ENCODE measurements around the gene XPO5. TPM values are rescaled to one million over a fixed set of nuclear protein-coding genes. Genes with fewer than 3 reads are reported as not detected.

Gene XPO5
- polyA plus RNA-seq, 1 experiment: 37.7 TPM

- no peaks in the 10 kb centered on the region for H3K27me3 ChIP-seq (ENCODE audit: control insufficient read depth, insufficient read depth, low read length)
- CTCF ChIA-PET: no interaction called here
- no peak for DNase-seq (ENCODE audit: low read depth)
- POLR2A ChIA-PET: no interaction called here
- H3K4me3 ChIP-seq (ENCODE audit: low read depth, low read length): no peak overlapping the region
- TF ChIP-seq, protein P1, sequence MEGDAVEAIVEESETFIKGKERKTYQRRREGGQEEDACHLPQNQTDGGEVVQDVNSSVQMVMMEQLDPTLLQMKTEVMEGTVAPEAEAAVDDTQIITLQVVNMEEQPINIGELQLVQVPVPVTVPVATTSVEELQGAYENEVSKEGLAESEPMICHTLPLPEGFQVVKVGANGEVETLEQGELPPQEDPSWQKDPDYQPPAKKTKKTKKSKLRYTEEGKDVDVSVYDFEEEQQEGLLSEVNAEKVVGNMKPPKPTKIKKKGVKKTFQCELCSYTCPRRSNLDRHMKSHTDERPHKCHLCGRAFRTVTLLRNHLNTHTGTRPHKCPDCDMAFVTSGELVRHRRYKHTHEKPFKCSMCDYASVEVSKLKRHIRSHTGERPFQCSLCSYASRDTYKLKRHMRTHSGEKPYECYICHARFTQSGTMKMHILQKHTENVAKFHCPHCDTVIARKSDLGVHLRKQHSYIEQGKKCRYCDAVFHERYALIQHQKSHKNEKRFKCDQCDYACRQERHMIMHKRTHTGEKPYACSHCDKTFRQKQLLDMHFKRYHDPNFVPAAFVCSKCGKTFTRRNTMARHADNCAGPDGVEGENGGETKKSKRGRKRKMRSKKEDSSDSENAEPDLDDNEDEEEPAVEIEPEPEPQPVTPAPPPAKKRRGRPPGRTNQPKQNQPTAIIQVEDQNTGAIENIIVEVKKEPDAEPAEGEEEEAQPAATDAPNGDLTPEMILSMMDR (IDR thresholded peaks at IDR 0.05; ENCODE audit: insufficient read depth, low read depth, low read length): no peak
- peaks cover 24% of the 10 kb centered on the region for H3K36me3 ChIP-seq (ENCODE audit: control insufficient read depth, insufficient read depth, low read length)
Observed at GRCh38 chr6:43520097-43520496, 55.7 kb downstream of the XPO5 start.

- H3K36me3 ChIP-seq (ENCODE audit: control insufficient read depth, insufficient read depth, low read length): peaks cover 31% of the 10 kb centered on the region
- CTCF ChIA-PET: interaction anchor here (0.9 to 1.4 kb wide), 2 partner anchors 21 to 255 kb away, joined by 3 read pairs; no protein-coding TSS in a partner anchor
- H3K4me3 ChIP-seq (ENCODE audit: low read depth, low read length): peak overlapping the region; percentile 92
- H3K27me3 ChIP-seq (ENCODE audit: control insufficient read depth, insufficient read depth, low read length): no peaks in the 10 kb centered on the region
- POLR2A ChIA-PET: interaction anchor here (0.9 kb wide), 1 partner anchor 158 kb away, joined by 3 read pairs; no protein-coding TSS in a partner anchor
- DNase-seq (ENCODE audit: low read depth): no peak
- TF ChIP-seq, protein P1 (IDR thresholded peaks at IDR 0.05; ENCODE audit: insufficient read depth, low read depth, low read length): no peak
Observed at GRCh38 chr6:43517505-43518357, 58.1 kb downstream of the XPO5 start.

DNA sequence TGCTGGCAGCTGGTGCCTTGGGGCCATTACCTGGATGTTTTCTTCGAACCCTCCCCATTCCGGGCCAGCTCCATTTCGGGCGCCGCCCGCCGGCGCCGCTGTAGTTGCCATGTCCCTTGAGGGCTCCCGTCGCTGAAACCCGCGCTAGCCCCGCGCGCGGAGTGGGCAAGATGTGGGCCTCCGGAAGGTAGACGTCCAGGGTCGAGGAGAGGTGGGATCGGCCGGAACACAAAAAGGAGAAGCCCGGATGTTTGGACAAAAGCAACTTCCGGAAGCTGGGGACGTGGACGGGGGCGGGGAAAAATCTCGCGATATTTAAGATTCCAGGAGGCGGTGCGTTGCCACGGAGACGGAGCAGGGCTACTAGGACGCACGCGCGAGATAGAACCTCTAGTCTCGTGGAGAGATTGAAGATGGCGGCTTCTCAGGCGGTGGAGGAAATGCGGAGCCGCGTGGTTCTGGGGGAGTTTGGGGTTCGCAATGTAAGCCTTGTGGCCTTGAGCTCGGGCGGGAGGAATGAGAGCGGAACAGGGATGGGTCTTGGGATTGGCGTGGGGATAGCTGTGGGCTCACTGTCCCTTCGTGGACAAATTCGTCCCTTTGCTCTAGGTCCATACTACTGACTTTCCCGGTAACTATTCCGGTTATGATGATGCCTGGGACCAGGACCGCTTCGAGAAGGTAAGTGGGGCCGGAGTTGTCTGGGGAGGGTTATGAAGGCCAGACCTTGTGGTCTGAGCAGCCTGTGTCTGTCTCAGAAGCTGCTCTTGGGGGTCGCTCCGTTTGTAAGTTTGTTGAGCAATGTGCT is 58.9 kb downstream of the XPO5 start, which contains the start of the genes POLR1C and YIPF3:
TSS of gene POLR1C (plus strand) at position 393 of the 808 bp plus-strand sequence. CDS start at position 414, 21 bp downstream.
TSS of gene YIPF3 (minus strand) at position 230 of the 808 bp plus-strand sequence. CDS start at position 111, 119 bp downstream.
- Histone ChIP-seq H3K4me3 (ENCODE audit: low read depth, low read length) (peak within 1 kb of the TSS; percentile 92), H3K27me3 (ENCODE audit: control insufficient read depth, insufficient read depth, low read length) (no peaks in the 10 kb centered on the region), H3K36me3 (ENCODE audit: control insufficient read depth, insufficient read depth, low read length) (peaks cover 38% of the 10 kb centered on the region)
- TF ChIP-seq, protein P1 (IDR thresholded peaks at IDR 0.05; ENCODE audit: insufficient read depth, low read depth, low read length): no peak
- peak; percentile 85 for DNase-seq (ENCODE audit: low read depth)
- ChIA-PET POLR2A (interaction anchor here (0.6 to 0.9 kb wide), 2 partner anchors 31 to 157 kb away, joined by 3 read pairs; no protein-coding TSS in a partner anchor), CTCF (interaction anchor here (0.8 to 1.9 kb wide), 7 partner anchors 9 to 254 kb away, joined by 3 to 11 read pairs (median 3); no protein-coding TSS in a partner anchor)

GRCh38 chr6:43516367-43516696 is 59.5 kb downstream of the XPO5 start:
- CTCF ChIA-PET: interaction anchor here (0.8 to 1.9 kb wide), 7 partner anchors 9 to 253 kb away, joined by 3 to 11 read pairs (median 3); no protein-coding TSS in a partner anchor
- no peaks in the 10 kb centered on the region for H3K27me3 ChIP-seq (ENCODE audit: control insufficient read depth, insufficient read depth, low read length)
- TF ChIP-seq, protein P1 (IDR thresholded peaks at IDR 0.05; ENCODE audit: insufficient read depth, low read depth, low read length): no peak
- POLR2A ChIA-PET: no interaction called here
- H3K4me3 ChIP-seq (ENCODE audit: low read depth, low read length): peak overlapping the region; percentile 92
- peaks cover 38% of the 10 kb centered on the region for H3K36me3 ChIP-seq (ENCODE audit: control insufficient read depth, insufficient read depth, low read length)
- no peak for DNase-seq (ENCODE audit: low read depth)
